H9 (cell line): ENCODE measurements around the gene SCUBE2. TPM values are rescaled to one million over a fixed set of nuclear protein-coding genes. Genes with fewer than 3 reads are reported as not detected.

ENCODE experiments used
- DNase-seq: peaks from one replicate; pipeline ENCODE4 v3.0.0-alpha.2; 2017
- H2AFZ ChIP-seq: one replicate; pipeline ENCODE4 v1.6.1; 2013; ENCODE audit warnings: mild to moderate bottlenecking, low read length, control low read depth, moderate library complexity
- H2AK5ac ChIP-seq: 2 replicates; pipeline ENCODE4 v1.6.1; 2013; ENCODE audit warnings: low read length, control low read depth, mixed read lengths; ENCODE audit not compliant: insufficient read length
- H2BK120ac ChIP-seq: one replicate; pipeline ENCODE4 v1.6.1; 2013; ENCODE audit warnings: low read depth, mild to moderate bottlenecking, low read length, control low read depth, inconsistent platforms; ENCODE audit not compliant: poor library complexity, severe bottlenecking
- H2BK12ac ChIP-seq: 2 replicates; pipeline ENCODE4 v1.6.1; 2013; ENCODE audit warnings: low read length, control low read depth, mixed read lengths, low read depth; ENCODE audit not compliant: insufficient read length
- H2BK15ac ChIP-seq: 2 replicates; pipeline ENCODE4 v1.6.1; 2013; ENCODE audit warnings: low read depth, low read length, control low read depth
- H2BK20ac ChIP-seq: one replicate; pipeline ENCODE4 v1.6.1; 2013; ENCODE audit warnings: low read depth, mild to moderate bottlenecking, low read length, control low read depth, inconsistent platforms; ENCODE audit not compliant: poor library complexity, severe bottlenecking
- H2BK5ac ChIP-seq: 2 replicates; pipeline ENCODE4 v1.6.1; 2013; ENCODE audit warnings: low read length, control low read depth, mixed read lengths; ENCODE audit not compliant: insufficient read length
- H3K14ac ChIP-seq: 2 replicates; pipeline ENCODE4 v1.6.1; 2013; ENCODE audit warnings: low read length, control low read depth; ENCODE audit not compliant: insufficient read depth
- H3K18ac ChIP-seq: 2 replicates; pipeline ENCODE4 v1.6.1; 2013; ENCODE audit warnings: low read depth, mild to moderate bottlenecking, mixed read lengths, low read length, control low read depth; ENCODE audit not compliant: insufficient read length
- H3K23ac ChIP-seq: 2 replicates; pipeline ENCODE4 v1.6.1; 2013; ENCODE audit warnings: low read length, control low read depth, mixed read lengths, low read depth; ENCODE audit not compliant: insufficient read length
- H3K23me2 ChIP-seq: 2 replicates; pipeline ENCODE4 v1.6.1; 2013; ENCODE audit warnings: low read depth, mild to moderate bottlenecking, mixed read lengths, low read length, control low read depth; ENCODE audit not compliant: insufficient read length, poor library complexity, severe bottlenecking
- H3K27ac ChIP-seq: 2 replicates; pipeline ENCODE4 v1.5.1; 2013; ENCODE audit warnings: low read length, control low read depth, mixed read lengths, low read depth; ENCODE audit not compliant: insufficient read length
- H3K27me3 ChIP-seq: 2 replicates; pipeline ENCODE4 v1.6.1; 2013; ENCODE audit warnings: low read length, control low read depth, inconsistent platforms; ENCODE audit not compliant: insufficient read depth
- H3K4ac ChIP-seq: 2 replicates; pipeline ENCODE4 v1.6.1; 2013; ENCODE audit warnings: low read depth, mild to moderate bottlenecking, control low read depth, inconsistent platforms, low read length, moderate library complexity
- H3K4me1 ChIP-seq: 2 replicates; pipeline ENCODE4 v1.6.1; 2013; ENCODE audit warnings: low read length, control low read depth, inconsistent platforms; ENCODE audit not compliant: insufficient read depth
- H3K4me2 ChIP-seq: 2 replicates; pipeline ENCODE4 v1.6.1; 2013; ENCODE audit warnings: low read length, control low read depth, mixed read lengths; ENCODE audit not compliant: insufficient read length, insufficient read depth
- H3K56ac ChIP-seq: 2 replicates; pipeline ENCODE4 v1.6.1; 2013; ENCODE audit warnings: low read depth, mild to moderate bottlenecking, mixed read lengths, low read length, control low read depth; ENCODE audit not compliant: insufficient read length
- H3K79me1 ChIP-seq: 2 replicates; pipeline ENCODE4 v1.6.1; 2013; ENCODE audit warnings: low read depth, mild to moderate bottlenecking, moderate library complexity, low read length, control low read depth, inconsistent platforms; ENCODE audit not compliant: insufficient read depth, poor library complexity, severe bottlenecking
- H3K79me2 ChIP-seq: 2 replicates; pipeline ENCODE4 v1.6.1; 2013; ENCODE audit warnings: low read length, control low read depth, inconsistent platforms; ENCODE audit not compliant: insufficient read depth
- H3K9ac ChIP-seq: 2 replicates; pipeline ENCODE4 v1.6.1; 2013; ENCODE audit warnings: low read length, control low read depth, mixed read lengths; ENCODE audit not compliant: insufficient read length; ENCODE audit errors: extremely low read depth
- H3K9me3 ChIP-seq: one replicate; pipeline ENCODE4 v1.6.1; 2013; ENCODE audit warnings: low read depth, low read length, inconsistent platforms; ENCODE audit not compliant: control insufficient read depth
- H3T11ph ChIP-seq: one replicate; pipeline ENCODE4 v1.6.1; 2013; ENCODE audit warnings: mild to moderate bottlenecking, low read length, control low read depth, inconsistent platforms
- H4K20me1 ChIP-seq: one replicate; pipeline ENCODE4 v1.6.1; 2013; ENCODE audit not compliant: control insufficient read depth, insufficient read length, insufficient read depth
- H4K5ac ChIP-seq: 2 replicates; pipeline ENCODE4 v1.6.1; 2013; ENCODE audit warnings: low read depth, mild to moderate bottlenecking, mixed read lengths, low read length, control low read depth; ENCODE audit not compliant: insufficient read length
- H4K8ac ChIP-seq: replicated peaks from 2 replicates; pipeline ENCODE4 v1.6.1; 2013; ENCODE audit warnings: low read length, control low read depth, mixed read lengths, low read depth; ENCODE audit not compliant: insufficient read length
- H4K91ac ChIP-seq: 2 replicates; pipeline ENCODE4 v1.6.1; 2013; ENCODE audit warnings: low read depth, mild to moderate bottlenecking, moderate library complexity, mixed read lengths, low read length, control low read depth; ENCODE audit not compliant: insufficient read length
- H3K27ac Mint-ChIP-seq, 3 experiments: 2 replicates in 2 of 3; 3 replicates in 1 of 3; pipeline ENCODE4 v1.8.0; 2020 to 2021; ENCODE audit warnings: mixed read lengths in 3 of 3, mild to moderate bottlenecking in 1 of 3, moderate library complexity in 1 of 3
- H3K27me3 Mint-ChIP-seq: 2 replicates; pipeline ENCODE4 v1.8.0; 2021; ENCODE audit warnings: low read depth, mild to moderate bottlenecking, moderate library complexity, mixed read lengths
- H3K36me3 Mint-ChIP-seq, 3 experiments: 2 replicates in 2 of 3; 3 replicates in 1 of 3; pipeline ENCODE4 v1.8.0; 2020 to 2021; ENCODE audit warnings: low read depth in 3 of 3, mixed read lengths in 3 of 3; ENCODE audit not compliant: insufficient read depth in 1 of 3
- H3K4me1 Mint-ChIP-seq, 2 experiments: 2 replicates each; pipeline ENCODE4 v1.8.0; 2020; ENCODE audit warnings: mixed read lengths in 2 of 2
- H3K4me3 Mint-ChIP-seq, 2 experiments: 2 replicates in 1 of 2; 3 replicates in 1 of 2; pipeline ENCODE4 v1.8.0; 2020 to 2021; ENCODE audit warnings: mild to moderate bottlenecking in 2 of 2, mixed read lengths in 2 of 2, moderate library complexity in 1 of 2
- H3K9me3 Mint-ChIP-seq, 2 experiments: 2 replicates in 1 of 2; 3 replicates in 1 of 2; pipeline ENCODE4 v1.8.0; 2020; ENCODE audit warnings: mild to moderate bottlenecking in 2 of 2, mixed read lengths in 2 of 2, moderate library complexity in 1 of 2
- WGBS: extraction: QIAGEN DNeasy Blood & Tissue Kit; methylation state at CpG from one replicate; pipeline ENCODE4 v1.1.7; 2013; ENCODE audit warnings: missing lambda C conversion rate, low lambda C conversion rate, mixed read lengths; ENCODE audit not compliant: insufficient read length; ENCODE audit errors: extremely low coverage; 5-methylcytosine and 5-hydroxymethylcytosine counted together
- total RNA-seq: library from RNA; stranded (reverse); gene quantifications from 2 replicates; pipeline ENCODE4 v1.2.1, GENCODE V29; 2021
- TF ChIP-seq, protein P1 (sequence below): fragments of 200-600 bp; sonication (generic); conservative IDR thresholded peaks from 3 replicates; pipeline ENCODE4 v1.8.0; 2021; ENCODE audit warnings: antibody characterized with exemption, mild to moderate bottlenecking

SCUBE2 gene
- total RNA-seq, 1 experiment from 2014 or later, result 1.6 TPM

DNA sequence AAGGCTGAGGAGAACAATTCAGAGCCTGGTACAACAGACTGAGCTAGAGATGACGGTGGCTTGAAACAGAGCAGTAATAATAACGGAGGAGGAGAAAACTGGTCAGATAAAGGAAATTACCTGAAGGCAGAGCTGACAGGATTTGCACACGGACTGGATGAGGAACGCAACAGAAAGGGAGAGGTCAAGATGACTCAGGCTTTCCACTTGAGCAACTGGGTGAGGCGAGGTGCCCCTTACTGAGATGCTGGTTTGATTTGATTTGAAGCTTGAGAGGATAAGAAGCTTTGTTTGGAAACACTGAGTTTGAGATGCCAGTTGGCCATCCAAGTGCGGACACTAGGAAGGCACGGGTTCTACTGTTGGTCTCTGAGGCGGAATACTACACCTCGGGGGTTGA lies 52.2 kb downstream of the SCUBE2 start:
- WGBS, result no CpG with 5 or more reads among the region's 9 CpGs
- no peaks in the 10 kb centered on the region for H3K36me3 Mint-ChIP-seq
- no peaks in the 10 kb centered on the region for H3K79me2 ChIP-seq
- H3K23me2 ChIP-seq, result no peaks in the 10 kb centered on the region
- H3K9ac ChIP-seq, result no peak overlapping the region
- H3K4me2 ChIP-seq, result no peak overlapping the region
- H3K23ac ChIP-seq, result no peak overlapping the region
- no peak overlapping the region for H2BK15ac ChIP-seq
- H3K9me3 Mint-ChIP-seq, result no peaks in the 10 kb centered on the region
- no peak overlapping the region for H2BK12ac ChIP-seq
- TF ChIP-seq, protein P1, sequence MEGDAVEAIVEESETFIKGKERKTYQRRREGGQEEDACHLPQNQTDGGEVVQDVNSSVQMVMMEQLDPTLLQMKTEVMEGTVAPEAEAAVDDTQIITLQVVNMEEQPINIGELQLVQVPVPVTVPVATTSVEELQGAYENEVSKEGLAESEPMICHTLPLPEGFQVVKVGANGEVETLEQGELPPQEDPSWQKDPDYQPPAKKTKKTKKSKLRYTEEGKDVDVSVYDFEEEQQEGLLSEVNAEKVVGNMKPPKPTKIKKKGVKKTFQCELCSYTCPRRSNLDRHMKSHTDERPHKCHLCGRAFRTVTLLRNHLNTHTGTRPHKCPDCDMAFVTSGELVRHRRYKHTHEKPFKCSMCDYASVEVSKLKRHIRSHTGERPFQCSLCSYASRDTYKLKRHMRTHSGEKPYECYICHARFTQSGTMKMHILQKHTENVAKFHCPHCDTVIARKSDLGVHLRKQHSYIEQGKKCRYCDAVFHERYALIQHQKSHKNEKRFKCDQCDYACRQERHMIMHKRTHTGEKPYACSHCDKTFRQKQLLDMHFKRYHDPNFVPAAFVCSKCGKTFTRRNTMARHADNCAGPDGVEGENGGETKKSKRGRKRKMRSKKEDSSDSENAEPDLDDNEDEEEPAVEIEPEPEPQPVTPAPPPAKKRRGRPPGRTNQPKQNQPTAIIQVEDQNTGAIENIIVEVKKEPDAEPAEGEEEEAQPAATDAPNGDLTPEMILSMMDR, result no peak
- H3K27me3 Mint-ChIP-seq, result peaks cover 7% of the 10 kb centered on the region
- H3K27ac Mint-ChIP-seq, result no peak overlapping the region
- no peak overlapping the region for H3K4ac ChIP-seq
- H3K4me1 ChIP-seq, result no peaks in the 10 kb centered on the region; the same call in 1 of the 2 replicates
- H4K91ac ChIP-seq, result no peak overlapping the region
- H3K14ac ChIP-seq, result no peak overlapping the region; the same call in 1 of the 2 replicates
- no peak overlapping the region for H2AFZ ChIP-seq
- no peaks in the 10 kb centered on the region for H3K79me1 ChIP-seq
- H3K56ac ChIP-seq, result no peak overlapping the region
- no peak overlapping the region for H2BK20ac ChIP-seq
- H3K9me3 ChIP-seq, result no peaks in the 10 kb centered on the region
- no peak overlapping the region for H2BK5ac ChIP-seq
- no peak overlapping the region for H4K5ac ChIP-seq
- H3K27me3 ChIP-seq, result no peaks in the 10 kb centered on the region
- no peak for DNase-seq
- H3K27ac ChIP-seq, result no peak overlapping the region
- H3K4me3 Mint-ChIP-seq, result no peak overlapping the region
- no peaks in the 10 kb centered on the region for H4K20me1 ChIP-seq
- H3T11ph ChIP-seq, result no peak overlapping the region
- no peak overlapping the region for H2AK5ac ChIP-seq
- H4K8ac ChIP-seq, result no peak overlapping the region
- H3K18ac ChIP-seq, result no peak overlapping the region
- peaks cover 31 to 32% of the 10 kb centered on the region in 2 experiments for H3K4me1 Mint-ChIP-seq
- no peak overlapping the region for H2BK120ac ChIP-seq
